WTC11 (cell line): ENCODE results near the gene GIGYF1. TPM values are rescaled to one million over a fixed set of nuclear protein-coding genes. Genes with fewer than 3 reads are reported as not detected.

Source experiments
- ATAC-seq: fragments of 200-7000 bp; cut with Tn5 transposase; 2 replicates; pipeline ENCODE4 v1.10.0; 2021; ENCODE audit warnings: mild to moderate bottlenecking, moderate library complexity
- CTCF ChIA-PET: fragments of 300-600 bp; sonication (Branson Sonifier 250); formaldehyde crosslinking; loops from one replicate; lab custom pipeline; 2021; ENCODE audit warnings: antibody characterized with exemption; lab: Charles Lee
- POLR2A ChIA-PET: fragments of 350-600 bp; sonication (Branson Sonifier 250); formaldehyde crosslinking; loops from one replicate; lab custom pipeline; 2021; ENCODE audit warnings: antibody characterized with exemption; lab: Charles Lee
- DNase-seq: peaks from one replicate; pipeline ENCODE4 v3.0.0; 2021; ENCODE audit warnings: low spot score
- H3K27ac Mint-ChIP-seq: 2 replicates; pipeline ENCODE4 v1.8.0; 2021; ENCODE audit warnings: mixed read lengths
- H3K27me3 Mint-ChIP-seq: 2 replicates; pipeline ENCODE4 v1.8.0; 2021; ENCODE audit warnings: low read depth, mild to moderate bottlenecking, moderate library complexity, mixed read lengths
- H3K36me3 Mint-ChIP-seq: 2 replicates; pipeline ENCODE4 v1.8.0; 2021; ENCODE audit warnings: mixed read lengths
- H3K4me1 Mint-ChIP-seq: 2 replicates; pipeline ENCODE4 v1.8.0; 2022; ENCODE audit warnings: mixed read lengths
- H3K4me3 Mint-ChIP-seq: 2 replicates; pipeline ENCODE4 v1.8.0; 2021; ENCODE audit warnings: mild to moderate bottlenecking, moderate library complexity, mixed read lengths
- H3K9me3 Mint-ChIP-seq: 2 replicates; pipeline ENCODE4 v1.8.0; 2021; ENCODE audit warnings: mixed read lengths
- CDX4 ChIP-seq: fragments of 250-450 bp; sonication (Bioruptor Pico); IDR thresholded peaks from 2 replicates; pipeline ENCODE4 v1.9.0; 2021; ENCODE audit warnings: moderate library complexity, mild to moderate bottlenecking, inconsistent platforms, borderline replicate concordance
- CTCF ChIP-seq: fragments of 200-600 bp; IDR thresholded peaks from 2 replicates; pipeline ENCODE4 v1.8.0; 2022; ENCODE audit warnings: antibody characterized with exemption
- E2F1 ChIP-seq: sonication (generic); formaldehyde crosslinking; IDR thresholded peaks from 2 replicates; pipeline ENCODE4 v1.8.0; 2022; ENCODE audit warnings: mild to moderate bottlenecking, missing genetic modification reagents
- ETV6 ChIP-seq: sonication (generic); formaldehyde crosslinking; IDR thresholded peaks from 2 replicates; pipeline ENCODE4 v1.8.1; 2022; ENCODE audit warnings: mild to moderate bottlenecking, missing genetic modification reagents
- FOXP4 ChIP-seq: sonication (generic); formaldehyde crosslinking; IDR thresholded peaks from 2 replicates; pipeline ENCODE4 v1.8.0; 2022; ENCODE audit warnings: mild to moderate bottlenecking, missing genetic modification reagents
- GRHL2 ChIP-seq: fragments of 250-450 bp; sonication (Bioruptor Pico); IDR thresholded peaks from 2 replicates; pipeline ENCODE4 v1.8.0; 2022; ENCODE audit warnings: mild to moderate bottlenecking, moderate library complexity; ENCODE audit not compliant: insufficient replicate concordance, severe bottlenecking
- GTF2I ChIP-seq: fragments of 250-450 bp; sonication (Bioruptor Pico); conservative IDR thresholded peaks from 2 replicates; pipeline ENCODE4 v1.4.0; 2021; ENCODE audit warnings: mild to moderate bottlenecking
- IRF1 ChIP-seq: sonication (generic); formaldehyde crosslinking; IDR thresholded peaks from 2 replicates; pipeline ENCODE4 v1.8.0; 2023; ENCODE audit warnings: missing genetic modification reagents
- IRF2 ChIP-seq: sonication (generic); formaldehyde crosslinking; IDR thresholded peaks from 2 replicates; pipeline ENCODE4 v1.8.0; 2022; ENCODE audit warnings: low read depth, missing genetic modification reagents, borderline replicate concordance
- NR1H2 ChIP-seq: sonication (generic); formaldehyde crosslinking; IDR thresholded peaks from 2 replicates; pipeline ENCODE4 v1.9.0; 2021; ENCODE audit warnings: mild to moderate bottlenecking, moderate library complexity, missing genetic modification reagents
- NR3C1 ChIP-seq: sonication (generic); formaldehyde crosslinking; conservative IDR thresholded peaks from 2 replicates; pipeline ENCODE4 v1.8.1; 2023; ENCODE audit warnings: low read depth, mild to moderate bottlenecking, missing genetic modification reagents
- PREB ChIP-seq: sonication (generic); formaldehyde crosslinking; IDR thresholded peaks from 2 replicates; pipeline ENCODE4 v1.8.1; 2022; ENCODE audit warnings: mild to moderate bottlenecking, missing genetic modification reagents, moderate library complexity, borderline replicate concordance
- ZNF121 ChIP-seq: sonication (generic); formaldehyde crosslinking; IDR thresholded peaks from 2 replicates; pipeline ENCODE4 v1.8.0; 2023; ENCODE audit warnings: missing genetic modification reagents
- ZNF396 ChIP-seq: fragments of 250-450 bp; sonication (Bioruptor Pico); IDR thresholded peaks from 2 replicates; pipeline ENCODE4 v1.8.0; 2021; ENCODE audit warnings: mild to moderate bottlenecking, moderate library complexity, borderline replicate concordance
- ZNF532 ChIP-seq: fragments of 250-450 bp; sonication (Bioruptor Pico); IDR thresholded peaks from 2 replicates; pipeline ENCODE4 v1.9.0; 2021; ENCODE audit warnings: mild to moderate bottlenecking, borderline replicate concordance
- total RNA-seq: library from RNA; stranded (reverse); gene quantifications from 3 replicates; pipeline ENCODE4 v1.2.3, GENCODE V29; 2021

Gene GIGYF1
- total RNA-seq, 1 experiment from 2014 or later = 130 TPM

- POLR2A ChIA-PET = interaction anchor here (5.4 kb wide), 1 partner anchor 10 kb away, joined by 30 read pairs; the partner anchor contains the start of gene POP7
- Mint-ChIP-seq H3K9me3 (no peaks in the 10 kb centered on the region), H3K36me3 (peaks cover 9% of the 10 kb centered on the region), H3K4me3 (peak overlapping the region; percentile 63), H3K4me1 (peaks cover 44% of the 10 kb centered on the region), H3K27ac (peak overlapping the region; percentile 93), H3K27me3 (no peaks in the 10 kb centered on the region)
- TF ChIP-seq CDX4 (no peak), ZNF121 (CRISPR knock-in tag) (peak; percentile 98), GTF2I (CRISPR knock-in tag) (peak; percentile 91)
- CTCF ChIA-PET = interaction anchor here (1.1 to 8.5 kb wide), 6 partner anchors 7 to 156 kb away, joined by 4 to 108 read pairs (median 9); partner anchors contain the start of genes MOSPD3, POP7 and SLC12A9
- ATAC-seq (no peak), DNase-seq (no peak)
Measured at GRCh38 chr7:100696123-100696521, 2.1 kb upstream of the GIGYF1 start.

GRCh38 chr7:100693312-100694097, 545 bp downstream of the GIGYF1 start:
- ChIA-PET POLR2A (interaction anchor here (1.0 to 5.4 kb wide), 3 partner anchors 12 to 134 kb away, joined by 3 to 30 read pairs (median 4); partner anchors contain the start of genes EPHB4 and POP7), CTCF (interaction anchor here (0.6 to 8.5 kb wide), 19 partner anchors 10 to 224 kb away, joined by 3 to 108 read pairs (median 5); partner anchors contain the start of genes GNB2, MOSPD3, POP7 and SLC12A9)
- Mint-ChIP-seq H3K9me3 (no peaks in the 10 kb centered on the region), H3K4me1 (peaks cover 49% of the 10 kb centered on the region), H3K27ac (peak overlapping the region; percentile 97), H3K27me3 (no peaks in the 10 kb centered on the region), H3K36me3 (peaks cover 20% of the 10 kb centered on the region), H3K4me3 (peak overlapping the region; percentile 96)
- DNase-seq (no peak), ATAC-seq (no peak; the same call in 1 of the 2 replicates)
- TF ChIP-seq NR3C1 (CRISPR knock-in tag) = no peak
- TF ChIP-seq FOXP4 (CRISPR knock-in tag) = peak; percentile 48; the same call in 1 of the 2 replicates

- DNase-seq (no peak), ATAC-seq (no peak)
- ChIA-PET POLR2A (interaction anchor here (1.0 to 5.4 kb wide), 2 partner anchors 13 to 106 kb away, joined by 4 to 30 read pairs; partner anchors contain the start of gene POP7), CTCF (interaction anchor here (0.6 to 8.5 kb wide), 22 partner anchors 9 to 223 kb away, joined by 3 to 108 read pairs (median 7); partner anchors contain the start of genes EPO, GNB2, MOSPD3 and PCOLCE)
- peak overlapping the region; percentile 97 for H3K27ac Mint-ChIP-seq
- H3K4me1 Mint-ChIP-seq = peaks cover 46% of the 10 kb centered on the region
- H3K9me3 Mint-ChIP-seq = no peaks in the 10 kb centered on the region
- peaks cover 26% of the 10 kb centered on the region for H3K36me3 Mint-ChIP-seq
- H3K27me3 Mint-ChIP-seq = no peaks in the 10 kb centered on the region
- H3K4me3 Mint-ChIP-seq = peak overlapping the region; percentile 96
- TF ChIP-seq GRHL2 (no peak), IRF1 (CRISPR knock-in tag) (no peak), ETV6 (CRISPR knock-in tag) (no peak), ZNF532 (CRISPR knock-in tag) (no peak), NR1H2 (no peak), ZNF396 (no peak), CTCF (no peak), IRF2 (CRISPR knock-in tag) (no peak), PREB (no peak), E2F1 (CRISPR knock-in tag) (no peak)
- TF ChIP-seq, all 79 proteins: peak for 0
Measured at GRCh38 chr7:100692578-100692961, 1.5 kb downstream of the GIGYF1 start.
